ENCODE results near the gene DAND5.
A peak's percentile ranks its signal among the peaks of the same experiment; 100 is the strongest.

Gene DAND5, protein sequence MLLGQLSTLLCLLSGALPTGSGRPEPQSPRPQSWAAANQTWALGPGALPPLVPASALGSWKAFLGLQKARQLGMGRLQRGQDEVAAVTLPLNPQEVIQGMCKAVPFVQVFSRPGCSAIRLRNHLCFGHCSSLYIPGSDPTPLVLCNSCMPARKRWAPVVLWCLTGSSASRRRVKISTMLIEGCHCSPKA

DNA sequence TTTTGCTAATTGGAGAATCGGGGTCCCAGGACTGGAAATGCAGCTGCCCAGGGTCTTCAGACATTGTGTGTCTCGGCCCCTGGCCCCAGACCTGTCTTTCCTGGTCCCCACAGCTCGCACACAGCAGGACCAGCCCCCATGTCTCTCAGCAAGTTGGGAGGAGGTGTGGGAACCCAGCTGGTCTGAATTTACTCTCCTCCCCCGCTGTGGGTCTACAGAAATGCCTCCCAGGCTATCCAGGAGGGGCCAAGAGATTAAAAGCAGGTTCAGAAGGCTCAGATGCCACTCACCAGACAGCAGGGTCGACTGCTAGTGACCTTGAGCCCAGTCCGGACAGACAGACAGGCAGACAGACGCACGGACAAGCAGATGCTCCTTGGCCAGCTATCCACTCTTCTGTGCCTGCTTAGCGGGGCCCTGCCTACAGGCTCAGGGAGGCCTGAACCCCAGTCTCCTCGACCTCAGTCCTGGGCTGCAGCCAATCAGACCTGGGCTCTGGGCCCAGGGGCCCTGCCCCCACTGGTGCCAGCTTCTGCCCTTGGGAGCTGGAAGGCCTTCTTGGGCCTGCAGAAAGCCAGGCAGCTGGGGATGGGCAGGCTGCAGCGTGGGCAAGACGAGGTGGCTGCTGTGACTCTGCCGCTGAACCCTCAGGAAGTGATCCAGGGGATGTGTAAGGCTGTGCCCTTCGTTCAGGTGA is at the start of gene DAND5:
TSS of gene DAND5 (plus strand) at position 285 of the 697 bp plus-strand sequence. CDS start at position 370, 85 bp downstream.
- DNase-seq (ENCODE audit: low read depth, low spot score), result no peak

DNA sequence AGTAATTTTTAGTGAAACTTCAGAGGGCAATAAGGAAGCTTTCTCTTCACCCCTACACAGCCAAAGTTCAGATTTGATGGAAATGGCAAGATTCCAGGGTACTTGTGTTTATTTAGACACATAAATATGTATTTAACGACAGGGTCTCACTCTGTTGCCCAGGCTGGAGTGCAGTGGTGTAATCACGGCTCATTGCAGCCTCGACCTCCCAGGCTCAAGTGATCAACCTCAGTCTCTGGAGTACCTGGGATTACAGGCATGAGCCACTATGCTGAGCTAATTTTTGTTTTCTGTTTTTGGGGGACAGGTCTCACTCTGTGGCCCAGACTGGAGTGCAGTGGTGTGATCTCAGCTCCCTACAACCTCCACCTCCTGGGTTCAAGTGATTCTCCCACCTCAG is 48.3 kb upstream of the DAND5 start:
- no peak for DNase-seq (ENCODE audit: low read depth, low spot score)

- no peak for DNase-seq (ENCODE audit: low read depth, low spot score)
Measured at GRCh38 chr19:12922959-12923358, 46.4 kb upstream of the DAND5 start.

- no peak for DNase-seq (ENCODE audit: low read depth, low spot score)
Measured at GRCh38 chr19:12924621-12925310, 44.6 kb upstream of the DAND5 start.

GRCh38 chr19:12930002-12930645 is 39.3 kb upstream of the DAND5 start:
- DNase-seq (ENCODE audit: low read depth, low spot score), result no peak

GRCh38 chr19:12932392-12933286 is 36.7 kb upstream of the DAND5 start:
- DNase-seq (ENCODE audit: low read depth, low spot score), result no peak

DNA sequence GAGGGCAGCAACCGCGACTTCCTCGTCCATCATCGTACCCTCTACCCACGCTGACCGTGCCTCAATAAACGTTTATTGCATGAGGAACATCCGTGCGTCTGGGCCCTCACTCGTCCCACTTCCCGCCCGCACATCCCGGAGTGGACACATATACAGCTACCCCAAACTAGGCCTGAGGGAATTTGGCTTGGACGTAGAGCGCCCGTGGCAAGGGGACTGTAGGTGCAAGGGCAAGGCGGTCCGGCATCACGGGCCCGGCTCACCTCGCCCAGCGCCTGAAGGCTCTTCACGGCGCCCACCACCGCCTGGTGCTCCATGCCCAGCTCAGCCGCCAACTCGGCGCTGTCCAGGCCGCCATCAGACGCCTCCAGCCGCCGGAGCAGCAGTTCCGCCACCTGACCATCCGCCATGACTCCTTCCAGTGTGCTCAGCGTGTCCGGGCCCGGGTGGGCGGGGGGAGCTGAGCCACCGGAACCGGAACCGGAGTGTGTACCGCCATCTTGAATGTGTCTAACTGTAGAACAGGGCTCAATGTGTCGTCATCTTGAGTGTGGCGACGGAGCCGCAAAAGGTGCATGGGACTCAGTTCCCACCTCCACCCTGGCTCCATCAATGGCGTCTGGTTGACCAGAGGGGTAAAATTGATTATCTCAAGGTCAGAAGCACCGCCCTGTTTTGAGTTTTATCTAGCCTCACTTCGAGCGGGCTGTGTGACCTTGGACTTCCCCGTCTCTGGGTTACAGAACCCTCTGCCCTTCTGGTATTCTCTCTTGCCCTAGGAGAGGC is 35.9 kb upstream of the DAND5 start, which contains the start of gene FARSA:
TSS of gene FARSA (minus strand) at position 425 of the 786 bp plus-strand sequence. CDS start at position 410, 15 bp downstream.
- peak; percentile 82 for DNase-seq (ENCODE audit: low read depth, low spot score)

DNA sequence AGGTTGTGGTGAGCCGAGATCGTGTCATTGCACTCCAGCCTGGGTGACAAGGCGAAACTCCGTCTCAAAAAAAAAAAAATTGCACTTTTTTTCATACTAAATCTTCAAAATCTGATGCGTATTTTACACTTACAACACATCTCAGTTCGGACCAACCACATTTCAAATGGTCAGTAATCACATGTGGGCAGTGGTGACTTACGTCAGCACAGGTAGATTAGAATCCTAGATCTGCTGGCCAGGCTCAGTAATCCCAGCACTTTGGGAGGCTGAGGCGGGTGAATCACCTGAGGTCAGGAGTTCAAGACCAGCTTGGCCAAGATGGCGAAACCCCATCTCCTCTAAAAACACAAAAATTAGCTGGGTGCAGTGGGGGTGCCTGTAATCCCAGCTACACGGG is 34.3 kb upstream of the DAND5 start:
- no peak for DNase-seq (ENCODE audit: low read depth, low spot score)

DNA sequence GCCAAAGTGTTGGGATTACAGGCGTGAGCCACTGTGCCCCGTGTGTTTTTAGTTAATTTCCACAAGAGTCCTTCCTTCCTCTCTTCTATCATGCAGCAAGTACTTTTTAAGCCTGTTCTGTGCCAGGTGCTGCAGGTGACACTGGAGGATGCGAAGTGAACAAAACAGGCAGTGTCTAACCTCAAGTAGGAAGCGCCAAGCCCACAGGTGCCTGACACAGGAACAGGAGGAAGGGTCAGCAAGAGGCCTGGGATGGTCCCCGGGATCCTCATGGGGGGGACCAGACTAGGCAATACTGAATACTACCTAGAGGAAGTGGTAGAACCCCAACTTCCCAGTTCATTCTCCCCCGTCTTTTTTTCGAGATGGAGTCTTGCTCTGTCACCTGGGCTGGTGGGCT is 32.8 kb upstream of the DAND5 start:
- DNase-seq (ENCODE audit: low read depth, low spot score), result no peak

DNA sequence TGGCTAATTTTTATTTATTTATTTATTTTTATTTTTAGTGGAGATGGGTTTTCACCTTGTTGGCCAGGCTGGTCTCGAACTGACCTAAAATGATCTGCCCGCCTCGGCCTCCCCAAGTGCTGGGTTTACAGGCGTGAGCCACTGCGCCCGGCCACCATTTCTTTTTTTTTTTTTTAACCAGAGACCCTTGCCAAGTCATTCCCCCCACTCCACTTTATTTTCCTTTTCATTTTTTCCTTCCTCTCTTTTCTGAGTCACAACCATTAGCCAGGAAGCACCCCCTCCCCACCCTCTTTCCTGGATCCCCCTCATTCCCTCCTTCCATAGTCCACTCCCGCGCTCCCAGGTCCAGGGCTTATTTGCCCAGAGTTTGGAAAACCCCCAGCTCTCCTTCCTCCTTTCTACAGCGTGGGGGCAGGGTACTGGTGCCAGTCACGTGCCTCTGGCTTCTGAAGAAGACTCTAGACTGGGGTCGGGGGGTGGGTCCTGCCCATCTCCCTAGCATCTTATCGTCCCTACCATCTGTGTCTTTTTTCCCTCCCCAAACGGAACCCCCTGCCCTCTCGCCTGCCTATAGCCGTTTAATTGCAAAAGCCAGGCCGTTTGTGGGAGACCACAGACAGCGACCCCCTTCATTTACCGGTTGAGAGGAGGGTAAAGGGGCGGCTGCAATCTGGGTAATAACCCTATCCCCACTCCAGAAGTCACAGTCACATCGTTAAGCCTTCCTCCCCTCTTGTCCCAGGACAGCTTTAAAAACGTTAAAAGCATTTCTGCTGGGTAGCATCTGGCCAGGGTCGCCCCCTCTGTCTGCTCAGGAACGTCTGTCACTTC is 32.1 kb upstream of the DAND5 start:
- DNase-seq (ENCODE audit: low read depth, low spot score), result no peak

GRCh38 chr19:12937927-12938778 is 31.2 kb upstream of the DAND5 start, which contains the start of gene CALR:
TSS of gene CALR (plus strand) at chr19:12938609. CDS start at chr19:12938680, 71 bp downstream.
- peak; percentile 99 for DNase-seq (ENCODE audit: low read depth, low spot score)

DNA sequence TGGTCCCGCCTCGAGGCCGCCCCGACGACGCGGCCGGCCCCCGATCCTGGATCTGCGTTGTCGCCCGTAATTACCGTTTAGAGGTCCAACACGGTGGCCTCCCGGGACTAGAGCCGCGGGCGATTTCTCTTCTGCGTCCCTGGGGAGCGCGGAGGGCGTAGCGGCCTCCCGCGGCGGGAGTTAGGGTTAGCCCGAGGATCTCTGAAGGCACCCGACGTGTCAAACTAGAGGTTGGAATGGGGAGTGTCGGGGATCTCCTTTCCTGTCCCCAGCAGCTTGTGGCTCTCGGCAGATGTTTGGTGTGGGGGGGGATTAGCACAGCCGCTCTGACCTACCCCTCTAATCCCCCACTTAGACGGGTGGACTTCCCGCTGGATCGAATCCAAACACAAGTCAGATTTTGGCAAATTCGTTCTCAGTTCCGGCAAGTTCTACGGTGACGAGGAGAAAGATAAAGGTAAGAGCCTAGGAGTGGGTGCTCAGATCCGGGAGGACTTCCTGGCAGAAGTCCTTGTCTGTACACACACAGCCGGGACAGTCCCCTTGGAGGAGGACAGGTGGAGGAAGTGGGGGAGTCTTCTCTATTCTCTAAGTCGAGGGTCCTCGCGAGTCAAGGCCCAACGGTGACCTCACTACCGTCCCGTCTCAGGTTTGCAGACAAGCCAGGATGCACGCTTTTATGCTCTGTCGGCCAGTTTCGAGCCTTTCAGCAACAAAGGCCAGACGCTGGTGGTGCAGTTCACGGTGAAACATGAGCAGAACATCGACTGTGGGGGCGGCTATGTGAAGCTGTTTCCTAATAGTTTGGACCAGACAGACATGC is 30.4 kb upstream of the DAND5 start:
- DNase-seq (ENCODE audit: low read depth, low spot score), result no peak

- DNase-seq (ENCODE audit: low read depth, low spot score), result no peak
Measured at GRCh38 chr19:12939975-12940423, 29.4 kb upstream of the DAND5 start.

- DNase-seq (ENCODE audit: low read depth, low spot score), result no peak
Measured at GRCh38 chr19:12940897-12941296, 28.5 kb upstream of the DAND5 start.

DNA sequence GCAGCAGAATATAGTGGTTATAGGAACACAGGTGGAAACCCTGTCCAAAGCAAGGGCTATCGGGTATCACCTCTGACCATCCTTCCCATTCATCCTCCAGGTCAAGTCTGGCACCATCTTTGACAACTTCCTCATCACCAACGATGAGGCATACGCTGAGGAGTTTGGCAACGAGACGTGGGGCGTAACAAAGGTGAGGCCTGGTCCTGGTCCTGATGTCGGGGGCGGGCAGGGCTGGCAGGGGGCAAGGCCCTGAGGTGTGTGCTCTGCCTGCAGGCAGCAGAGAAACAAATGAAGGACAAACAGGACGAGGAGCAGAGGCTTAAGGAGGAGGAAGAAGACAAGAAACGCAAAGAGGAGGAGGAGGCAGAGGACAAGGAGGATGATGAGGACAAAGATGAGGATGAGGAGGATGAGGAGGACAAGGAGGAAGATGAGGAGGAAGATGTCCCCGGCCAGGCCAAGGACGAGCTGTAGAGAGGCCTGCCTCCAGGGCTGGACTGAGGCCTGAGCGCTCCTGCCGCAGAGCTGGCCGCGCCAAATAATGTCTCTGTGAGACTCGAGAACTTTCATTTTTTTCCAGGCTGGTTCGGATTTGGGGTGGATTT is 25.8 kb upstream of the DAND5 start:
- DNase-seq (ENCODE audit: low read depth, low spot score), result no peak

DNA sequence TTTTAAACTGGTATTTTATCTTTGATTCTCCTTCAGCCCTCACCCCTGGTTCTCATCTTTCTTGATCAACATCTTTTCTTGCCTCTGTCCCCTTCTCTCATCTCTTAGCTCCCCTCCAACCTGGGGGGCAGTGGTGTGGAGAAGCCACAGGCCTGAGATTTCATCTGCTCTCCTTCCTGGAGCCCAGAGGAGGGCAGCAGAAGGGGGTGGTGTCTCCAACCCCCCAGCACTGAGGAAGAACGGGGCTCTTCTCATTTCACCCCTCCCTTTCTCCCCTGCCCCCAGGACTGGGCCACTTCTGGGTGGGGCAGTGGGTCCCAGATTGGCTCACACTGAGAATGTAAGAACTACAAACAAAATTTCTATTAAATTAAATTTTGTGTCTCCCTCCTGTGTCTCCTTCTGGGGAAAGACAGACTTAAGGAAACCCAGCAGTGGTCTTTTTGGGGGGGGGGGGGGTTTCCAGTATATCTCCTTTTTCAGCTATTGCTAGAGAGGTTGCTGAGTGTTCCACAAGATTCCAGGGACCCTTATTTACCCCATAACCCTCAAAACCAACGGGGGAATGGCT is 25.2 kb upstream of the DAND5 start:
- no peak for DNase-seq (ENCODE audit: low read depth, low spot score)
